ENCODE results near the gene ZGRF1.
"Not testable (repeated sequence)": the region's sequence is repeated elsewhere in the genome, so short reads cannot be mapped to it uniquely, and the experiment has no call there.

Gene ZGRF1

DNA sequence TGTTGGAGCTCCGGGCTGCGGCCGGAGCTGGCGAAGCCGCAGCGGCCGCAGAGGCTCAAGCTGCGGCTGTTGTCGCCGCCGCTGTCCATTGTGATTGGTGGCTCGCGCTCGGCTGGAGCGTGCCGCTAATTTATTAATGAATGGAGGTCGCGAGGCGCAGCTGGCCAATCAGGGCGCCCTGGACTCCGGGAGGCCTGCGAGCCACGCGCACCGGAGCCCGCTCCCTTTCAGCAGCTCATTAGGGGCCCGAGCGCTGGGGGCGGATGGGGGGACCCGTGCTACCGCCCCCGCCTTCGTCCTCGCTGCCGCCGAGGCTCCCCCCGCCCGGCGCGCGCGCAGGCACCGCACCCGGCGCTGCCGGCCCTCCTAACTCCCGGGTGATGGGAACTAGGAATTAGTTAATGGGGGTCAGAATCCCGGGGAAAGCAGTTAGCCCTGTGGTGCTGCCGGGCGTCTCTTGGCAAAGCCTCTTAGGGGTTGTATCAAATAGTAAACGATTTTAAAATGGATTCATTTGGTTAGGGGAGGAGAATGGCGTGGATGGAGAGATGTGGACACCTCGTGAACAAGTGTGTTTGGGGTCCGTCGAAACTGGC lies 120.1 kb downstream of the ZGRF1 start:
- DNase-seq: no peak

DNA sequence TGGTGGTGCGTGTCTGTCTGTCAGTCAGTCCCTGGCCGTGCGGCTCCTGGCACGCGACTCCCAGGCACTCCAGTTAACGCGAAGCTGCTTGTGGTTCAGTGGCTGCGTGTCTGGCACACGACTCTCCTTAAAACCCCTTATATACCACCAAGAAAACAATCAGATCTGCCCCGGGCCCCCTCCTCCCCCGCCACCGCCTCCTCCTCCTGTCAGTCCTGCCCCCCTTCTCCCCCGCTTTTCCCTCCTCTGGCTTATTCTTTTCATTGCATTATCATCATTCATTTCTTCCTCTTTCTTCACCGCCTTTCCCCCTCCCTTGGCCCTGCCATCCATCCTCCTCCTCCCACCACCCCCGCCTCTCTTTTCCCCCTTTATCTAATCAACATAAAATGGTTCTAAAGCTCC lies 120.6 kb downstream of the ZGRF1 start, which contains the start of gene NEUROG2:
Gene NEUROG2 (minus strand): TSS at position 115 of the 405 bp plus-strand sequence. CDS start 705 bp downstream, outside the sequence.
- DNase-seq: no peak

DNA sequence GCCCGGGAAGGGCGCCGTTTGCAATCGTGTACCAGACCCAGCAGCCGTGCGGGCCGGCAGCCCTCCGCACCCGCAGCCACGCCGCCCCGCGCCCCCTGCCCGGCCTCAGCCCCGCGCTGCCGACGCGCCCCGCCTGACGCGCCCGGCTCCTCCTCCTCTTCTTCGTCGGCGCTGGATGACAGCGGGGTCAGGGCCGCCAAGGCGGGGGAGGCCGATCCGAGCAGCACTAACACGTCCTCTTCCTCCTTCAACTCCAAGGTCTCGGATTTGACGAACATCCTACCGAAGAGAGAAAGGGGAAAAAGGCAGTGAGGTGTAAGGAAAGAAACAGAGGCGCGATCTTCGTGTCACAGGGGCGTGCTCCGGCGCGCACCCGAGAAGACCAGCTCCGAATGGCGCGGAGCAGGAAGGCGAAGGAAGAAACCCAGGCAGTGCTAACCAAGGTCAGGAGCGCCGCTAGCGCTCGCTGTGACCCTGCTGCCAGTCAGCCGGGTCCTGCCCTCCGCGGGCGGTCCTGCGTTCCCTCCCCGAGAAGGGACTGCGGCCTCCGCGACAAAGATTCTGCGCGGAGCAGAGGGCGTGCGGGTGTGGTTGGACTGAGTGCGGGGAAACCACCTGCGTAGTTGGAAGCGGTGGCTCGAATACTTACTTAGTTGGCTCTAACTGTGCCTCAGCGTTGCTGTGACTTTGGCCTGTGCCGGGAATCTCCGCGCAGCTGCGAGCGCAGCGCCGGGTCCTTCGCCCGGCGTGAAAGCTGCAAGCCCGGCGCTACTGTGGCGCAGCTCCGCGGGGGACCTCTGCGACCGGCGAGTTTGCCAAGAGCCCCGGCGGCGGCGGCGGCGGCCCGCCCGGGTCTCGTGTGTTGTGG lies 121.3 kb downstream of the ZGRF1 start:
- DNase-seq: peak; percentile 62

GRCh38 chr4:112514647-112515197 lies 122.0 kb downstream of the ZGRF1 start:
- DNase-seq: peak; percentile 49

- DNase-seq: peak; percentile 42
Measured at GRCh38 chr4:112513971-112514646, 122.6 kb downstream of the ZGRF1 start.

GRCh38 chr4:112511803-112512118 lies 124.9 kb downstream of the ZGRF1 start:
- no peak for DNase-seq

- no peak for DNase-seq
Measured at GRCh38 chr4:112511093-112511802, 125.5 kb downstream of the ZGRF1 start.

DNA sequence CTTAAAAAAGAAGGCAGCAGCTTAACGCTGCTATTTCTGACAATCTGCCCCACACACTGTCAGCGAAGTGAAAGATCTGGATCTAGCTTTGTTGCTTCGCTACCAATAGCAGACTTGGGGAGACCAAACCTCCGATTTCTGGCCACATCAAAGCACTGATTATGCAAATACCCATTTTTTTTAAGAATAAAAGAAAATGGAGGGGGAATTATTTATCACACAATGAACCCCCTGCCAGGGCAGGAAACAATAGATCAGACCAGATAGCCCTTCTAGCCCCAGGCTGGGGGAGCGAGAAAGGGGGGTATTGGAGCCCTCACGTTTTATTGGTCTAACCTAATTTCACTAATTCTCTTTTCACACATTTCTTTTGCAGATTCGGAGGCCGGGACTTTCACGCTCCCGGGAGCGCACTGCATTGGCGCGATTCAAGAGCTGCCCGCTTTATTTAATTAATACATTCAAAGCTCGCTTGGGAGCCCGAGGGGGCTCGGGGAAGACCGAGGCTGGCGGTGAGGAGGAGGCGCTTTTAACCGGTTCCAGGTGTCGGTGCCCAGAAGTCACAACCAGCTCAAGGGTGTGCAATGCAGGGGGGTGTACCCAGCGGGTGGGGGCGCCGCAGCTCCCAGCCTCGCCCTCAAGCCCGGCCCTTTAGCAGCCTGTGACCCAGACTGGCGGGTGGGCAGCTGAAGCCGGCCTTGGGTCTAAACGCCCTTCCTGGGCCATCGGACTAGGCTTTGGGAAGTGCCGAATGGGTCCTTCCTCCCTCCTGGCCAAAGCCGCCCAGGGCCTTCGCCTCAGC lies 126.2 kb downstream of the ZGRF1 start:
- no peak for DNase-seq

GRCh38 chr4:112509243-112510141 lies 127.2 kb downstream of the ZGRF1 start:
- DNase-seq: no peak

- no peak for DNase-seq
Measured at GRCh38 chr4:112508356-112508755, 128.4 kb downstream of the ZGRF1 start.

DNA sequence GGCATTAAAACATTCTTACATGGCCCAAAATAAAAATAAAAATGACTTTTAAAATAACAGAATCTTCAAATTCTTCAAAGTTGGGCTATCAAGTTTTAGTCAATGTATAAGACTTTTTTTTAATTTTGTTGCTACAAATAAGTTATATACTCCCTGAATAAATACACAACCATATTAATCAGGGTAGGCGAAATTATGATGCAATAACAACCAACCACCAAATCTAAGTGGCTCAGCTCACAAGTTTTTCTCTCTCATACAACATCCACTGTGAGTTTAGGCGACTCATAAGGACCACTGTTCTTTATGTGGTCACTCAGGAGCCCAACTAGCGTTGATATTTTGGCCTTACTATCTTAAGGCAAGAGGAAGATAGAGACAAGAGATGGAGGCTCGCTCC lies 131.9 kb downstream of the ZGRF1 start:
- no peak for DNase-seq

GRCh38 chr4:112502871-112503270 lies 133.8 kb downstream of the ZGRF1 start:
- no peak for DNase-seq

DNA sequence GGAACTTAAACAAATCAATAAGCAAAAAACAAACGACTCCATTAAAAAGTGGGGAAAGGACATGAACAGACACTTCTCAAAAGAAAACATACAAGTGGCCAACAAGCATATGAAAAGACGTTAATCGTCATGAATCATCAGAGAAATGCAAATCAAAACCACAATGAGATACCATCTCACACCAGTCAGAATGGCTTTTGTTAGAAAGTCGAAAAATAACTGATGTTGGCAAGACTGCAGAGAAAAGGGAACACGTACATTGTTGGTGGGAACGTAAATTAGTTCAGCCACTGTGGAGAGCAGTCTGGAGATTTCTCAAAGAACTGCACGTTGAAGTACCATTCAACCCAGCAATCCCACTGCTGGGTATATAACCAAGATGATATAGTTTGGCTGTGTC lies 144.4 kb downstream of the ZGRF1 start:
- DNase-seq: no peak

GRCh38 chr4:112490808-112491207 lies 145.9 kb downstream of the ZGRF1 start:
- DNase-seq: not testable (repeated sequence)
